ENCODE results near the gene EGF.

The EGF gene

DNA sequence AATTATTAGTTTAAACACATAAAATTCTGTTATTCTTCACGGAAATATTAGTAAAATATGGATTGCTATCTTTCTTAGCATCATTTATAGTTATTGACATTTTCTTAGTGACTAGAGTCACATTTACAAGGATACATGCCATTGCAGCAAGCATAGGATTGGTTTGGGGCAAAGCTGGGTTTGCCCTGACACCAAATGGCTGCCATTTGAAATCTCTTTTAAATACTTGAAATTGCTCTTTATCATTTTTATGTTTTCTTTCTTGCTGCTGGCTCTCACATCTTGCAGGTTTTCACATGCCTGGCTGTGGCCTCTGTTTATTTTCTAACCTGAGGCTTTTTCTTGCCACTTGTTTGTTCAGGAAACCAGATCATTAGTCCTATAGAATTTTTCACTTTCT lies 39.9 kb downstream of the EGF start:
- Histone ChIP-seq H3K27ac (no peak overlapping the region), H3K4me1 (no peaks in the 10 kb centered on the region), H3K9me3 (replicated peaks in 1 of 11) (no peaks in the 10 kb centered on the region), H3K4me2 (no peak overlapping the region), H4K20me1 (no peaks in the 10 kb centered on the region), H3K4me3 (no peak overlapping the region), H3K27me3 (no peaks in the 10 kb centered on the region), H3K36me3 (no peaks in the 10 kb centered on the region), H3K9ac (no peak overlapping the region)
- TF ChIP-seq Cebpa-rat (IDR thresholded peaks at IDR 0.05), result no peak

GRCh38 chr4:109953556-109953955 lies 40.9 kb downstream of the EGF start:
- H3K4me2 ChIP-seq, result no peak overlapping the region
- no peak overlapping the region for H3K9ac ChIP-seq
- H4K20me1 ChIP-seq, result no peaks in the 10 kb centered on the region
- no peak overlapping the region for H3K27ac ChIP-seq
- no peaks in the 10 kb centered on the region for H3K27me3 ChIP-seq
- H3K4me3 ChIP-seq, result no peak overlapping the region
- H3K36me3 ChIP-seq, result no peaks in the 10 kb centered on the region
- no peak for TF ChIP-seq Cebpa-rat (IDR thresholded peaks at IDR 0.05)
- H3K9me3 ChIP-seq (replicated peaks in 1 of 11), result no peaks in the 10 kb centered on the region
- no peaks in the 10 kb centered on the region for H3K4me1 ChIP-seq

- Histone ChIP-seq H3K27me3 (no peaks in the 10 kb centered on the region), H3K36me3 (no peaks in the 10 kb centered on the region), H3K4me3 (no peak overlapping the region), H3K27ac (no peak overlapping the region), H3K4me2 (no peak overlapping the region), H3K4me1 (no peaks in the 10 kb centered on the region), H3K9ac (no peak overlapping the region), H3K9me3 (replicated peaks in 1 of 11) (no peaks in the 10 kb centered on the region), H4K20me1 (no peaks in the 10 kb centered on the region)
- no peak for TF ChIP-seq Cebpa-rat (IDR thresholded peaks at IDR 0.05)
Measured at GRCh38 chr4:109955146-109955545, 42.5 kb downstream of the EGF start.

GRCh38 chr4:109957227-109957626 lies 44.5 kb downstream of the EGF start:
- Histone ChIP-seq H3K36me3 (no peaks in the 10 kb centered on the region), H3K4me1 (no peaks in the 10 kb centered on the region), H3K27ac (no peak overlapping the region), H4K20me1 (no peaks in the 10 kb centered on the region), H3K27me3 (no peaks in the 10 kb centered on the region), H3K4me2 (no peak overlapping the region), H3K9me3 (replicated peaks in 1 of 11) (no peaks in the 10 kb centered on the region), H3K4me3 (no peak overlapping the region), H3K9ac (no peak overlapping the region)
- TF ChIP-seq Cebpa-rat (IDR thresholded peaks at IDR 0.05), result no peak

- no peak overlapping the region for H3K9ac ChIP-seq
- H3K4me1 ChIP-seq, result no peaks in the 10 kb centered on the region
- H3K27me3 ChIP-seq, result no peaks in the 10 kb centered on the region
- H3K4me2 ChIP-seq, result no peak overlapping the region
- no peaks in the 10 kb centered on the region for H3K36me3 ChIP-seq
- no peak for TF ChIP-seq Cebpa-rat (IDR thresholded peaks at IDR 0.05)
- H3K4me3 ChIP-seq, result no peak overlapping the region
- no peaks in the 10 kb centered on the region for H3K9me3 ChIP-seq (replicated peaks in 1 of 11)
- H4K20me1 ChIP-seq, result no peaks in the 10 kb centered on the region
- no peak overlapping the region for H3K27ac ChIP-seq
Measured at GRCh38 chr4:109959195-109959594, 46.5 kb downstream of the EGF start.

DNA sequence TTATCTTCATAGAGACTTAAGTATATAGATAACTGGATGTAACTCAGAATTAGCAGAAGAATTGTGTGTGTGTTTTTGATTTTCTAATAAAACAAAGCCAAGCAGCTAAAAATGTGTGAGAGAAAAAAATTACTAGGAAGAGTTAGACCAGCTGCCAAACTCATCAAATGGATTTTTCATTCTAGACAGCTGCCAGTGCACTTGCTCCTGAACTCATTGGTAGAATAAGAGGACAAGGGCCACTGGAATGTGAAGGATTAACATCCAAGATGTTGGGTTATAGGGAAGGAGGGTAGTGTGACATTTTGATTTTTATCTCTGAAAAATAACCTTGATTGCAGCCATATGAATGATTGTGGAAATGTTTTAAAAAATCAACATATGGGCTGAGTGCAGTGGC lies 49.7 kb downstream of the EGF start:
- Histone ChIP-seq H3K27ac (no peak overlapping the region), H3K36me3 (no peaks in the 10 kb centered on the region)
- TF ChIP-seq Cebpa-rat (IDR thresholded peaks at IDR 0.05), result no peak

DNA sequence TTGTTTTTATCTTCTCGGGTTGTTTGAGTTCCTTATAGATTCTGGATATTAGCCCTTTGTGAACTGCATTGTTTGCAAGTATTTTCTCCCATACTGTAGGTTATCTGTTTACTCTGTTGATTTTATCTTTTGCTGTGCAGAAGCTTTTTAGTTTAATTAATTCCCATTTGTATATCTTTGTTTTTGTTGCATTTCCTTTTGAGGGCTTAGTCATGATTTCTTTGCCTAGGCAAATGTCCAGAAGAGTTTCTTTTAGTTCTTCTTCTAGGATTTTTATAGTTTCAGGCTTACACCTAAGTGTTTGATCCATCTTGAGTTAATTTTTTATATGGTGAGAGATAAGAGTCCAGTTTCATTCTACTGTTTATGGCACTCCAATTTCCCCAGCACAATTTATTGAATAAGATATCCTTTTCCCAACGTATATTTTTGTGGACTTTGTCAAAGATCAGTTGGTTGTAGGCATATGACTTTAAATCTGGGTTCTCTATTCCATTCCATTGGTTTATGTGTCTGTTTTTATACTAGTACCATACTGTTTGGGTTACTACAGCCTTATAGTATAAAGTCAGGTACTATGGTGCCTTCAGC lies 54.3 kb downstream of the EGF start:
- Histone ChIP-seq H3K36me3 (no peaks in the 10 kb centered on the region), H3K4me2 (no peak overlapping the region), H3K9me3 (replicated peaks in 1 of 11) (no peaks in the 10 kb centered on the region; a peak in 2 of 22 replicates), H3K9ac (no peak overlapping the region), H3K27me3 (no peaks in the 10 kb centered on the region), H3K4me1 (peaks cover 10 to 28% (median 25%) of the 10 kb centered on the region in 10 experiments), H3K4me3 (no peak overlapping the region), H3K27ac (no peak overlapping the region), H4K20me1 (no peaks in the 10 kb centered on the region)
- no peak for TF ChIP-seq Cebpa-rat (IDR thresholded peaks at IDR 0.05)

More for the DNA sequence above, 49.7 kb downstream of the EGF start:
- H4K20me1 ChIP-seq, result no peaks in the 10 kb centered on the region
- no peak overlapping the region for H3K4me2 ChIP-seq
- no peaks in the 10 kb centered on the region for H3K4me1 ChIP-seq
- H3K27me3 ChIP-seq, result no peaks in the 10 kb centered on the region
- H3K9me3 ChIP-seq (replicated peaks in 1 of 11), result no peaks in the 10 kb centered on the region
- no peak overlapping the region for H3K9ac ChIP-seq
- H3K4me3 ChIP-seq, result no peak overlapping the region

GRCh38 chr4:109967798-109968520 lies 55.3 kb downstream of the EGF start:
- H3K36me3 ChIP-seq, result no peaks in the 10 kb centered on the region
- H3K4me1 ChIP-seq, result peaks cover 10 to 28% (median 25%) of the 10 kb centered on the region in 10 experiments
- H3K9ac ChIP-seq, result no peak overlapping the region
- TF ChIP-seq Cebpa-rat (IDR thresholded peaks at IDR 0.05), result no peak
- peak overlapping the region in 7 of 11 experiments; percentile 9 to 74 (median 40); a peak in 7 of 22 replicates for H3K4me2 ChIP-seq
- H3K27me3 ChIP-seq, result no peaks in the 10 kb centered on the region
- no peaks in the 10 kb centered on the region; a peak in 2 of 22 replicates for H3K9me3 ChIP-seq (replicated peaks in 1 of 11)
- H3K4me3 ChIP-seq, result no peak overlapping the region
- H4K20me1 ChIP-seq, result no peaks in the 10 kb centered on the region
- no peak overlapping the region for H3K27ac ChIP-seq

DNA sequence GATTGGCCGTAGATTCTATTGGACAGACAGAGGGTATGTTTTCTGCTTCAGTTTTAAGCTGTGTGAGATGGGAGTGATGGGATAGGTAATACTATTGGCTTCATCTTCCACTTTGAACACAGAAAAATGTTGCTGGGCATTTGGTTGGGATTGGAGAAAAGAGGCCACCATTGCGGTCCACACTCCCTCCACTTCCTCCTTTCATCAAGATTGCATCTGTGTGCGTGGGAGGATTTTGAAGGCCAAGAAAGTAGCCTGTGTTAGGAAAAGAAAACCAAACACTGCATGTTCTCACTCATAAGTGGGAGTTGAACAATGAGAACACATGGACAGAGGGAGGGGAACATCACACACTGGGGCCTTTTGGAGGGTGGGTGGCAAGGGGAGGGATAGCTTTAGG lies 56.4 kb downstream of the EGF start:
- no peak for TF ChIP-seq Cebpa-rat (IDR thresholded peaks at IDR 0.05)
- Histone ChIP-seq H3K36me3 (no peaks in the 10 kb centered on the region), H4K20me1 (no peaks in the 10 kb centered on the region), H3K27me3 (no peaks in the 10 kb centered on the region), H3K4me3 (no peak overlapping the region), H3K4me2 (peak overlapping the region in 7 of 11 experiments; percentile 14 to 82 (median 66); a peak in 14 of 22 replicates), H3K9me3 (replicated peaks in 1 of 11) (no peaks in the 10 kb centered on the region; a peak in 2 of 22 replicates), H3K27ac (peak overlapping the region in 5 of 11 experiments; percentile 2 to 75 (median 56); a peak in 7 of 22 replicates), H3K9ac (no peak overlapping the region), H3K4me1 (peaks cover 10 to 28% (median 25%) of the 10 kb centered on the region in 10 experiments)
